ENCODE measurements around the gene CGB1.
"Not testable (repeated sequence)": the region's sequence is repeated elsewhere in the genome, so short reads cannot be mapped to it uniquely, and the experiment has no call there.

GRCh38 chr19:49050376-49051033 lies 13.8 kb upstream of the CGB1 start:
- not testable (repeated sequence) for TF ChIP-seq EZH2phosphoT487 (IDR thresholded peaks at IDR 0.05; ENCODE audit: borderline replicate concordance, low read depth); YY1 (IDR thresholded peaks at IDR 0.05; ENCODE audit: low read depth); GATA2 (CRISPR knock-in tag; IDR thresholded peaks at IDR 0.05); SIN3A (IDR thresholded peaks at IDR 0.05; ENCODE audit: borderline replicate concordance, low read depth, low read length); CTCF (IDR thresholded peaks at IDR 0.05); MEF2A (IDR thresholded peaks at IDR 0.05; ENCODE audit: borderline replicate concordance, low read depth); RFX5 (IDR thresholded peaks at IDR 0.05; ENCODE audit: low read length); SMC3 (IDR thresholded peaks at IDR 0.05; ENCODE audit: low read depth, low read length); TAF1 (IDR thresholded peaks at IDR 0.05; ENCODE audit: borderline replicate concordance, low read depth, low read length); MXI1 (IDR thresholded peaks at IDR 0.05; ENCODE audit: low read depth, low read length)

All from SK-N-SH (cell line).